B cell (primary cell): ENCODE data around the gene GRB10. TPM values are rescaled to one million over a fixed set of nuclear protein-coding genes. Genes with fewer than 3 reads are reported as not detected.

Experiments used
- ATAC-seq: fragments of 200-7000 bp; cut with Tn5 transposase; one replicate; pipeline ENCODE4 v1.10.0; 2021; ENCODE audit warnings: low read depth, mild to moderate bottlenecking, moderate number of reproducible peaks, moderate library complexity
- CTCF ChIA-PET: fragments of 350-600 bp; sonication (Branson Sonifier 250); formaldehyde crosslinking; loops from one replicate; lab custom pipeline; 2021; ENCODE audit warnings: antibody characterized with exemption, inconsistent platforms; lab: Charles Lee
- POLR2A ChIA-PET: fragments of 350-600 bp; sonication (Branson Sonifier 250); formaldehyde crosslinking; loops from one replicate; lab custom pipeline; 2021; ENCODE audit warnings: antibody characterized with exemption; lab: Charles Lee
- DNase-seq: peaks from one replicate; pipeline ENCODE4 v3.0.0; 2013
- H2AFZ ChIP-seq: 2 replicates; pipeline ENCODE4 v1.6.1; 2012; ENCODE audit warnings: mild to moderate bottlenecking, low read depth, low read length; ENCODE audit not compliant: insufficient read depth, poor library complexity, severe bottlenecking
- H3K27ac ChIP-seq, 2 donors: 1 replicate in 1 of 2; 2 replicates in 1 of 2; pipeline ENCODE4 v1.5.1; 2012 to 2013; ENCODE audit warnings: low read length in 2 of 2, mild to moderate bottlenecking in 2 of 2, moderate library complexity in 1 of 2
- H3K27me3 ChIP-seq, 4 experiments: fragments of 200-600 bp in 1 of 4; sonication (generic) in 1 of 4; replicated peaks in 1 of 4; 1 replicate in 2 of 4; 2 replicates in 2 of 4; pipeline versions ENCODE4 v1.6.1 to v1.7.0; 2013 to 2016; ENCODE audit warnings: low read length in 3 of 4, mild to moderate bottlenecking in 2 of 4, mixed read lengths in 1 of 4, moderate library complexity in 1 of 4; ENCODE audit not compliant: insufficient read depth in 4 of 4, control insufficient read depth in 3 of 4; ENCODE audit errors: control extremely low read depth in 1 of 4
- H3K36me3 ChIP-seq, 2 experiments: replicated peaks in 1 of 2; 1 replicate in 1 of 2; 2 replicates in 1 of 2; pipeline versions ENCODE4 v1.6.1 to v1.7.1; 2013; ENCODE audit warnings: low read length in 1 of 2; ENCODE audit not compliant: insufficient read depth in 2 of 2, control insufficient read depth in 1 of 2; ENCODE audit errors: control extremely low read depth in 1 of 2, extremely low read depth in 1 of 2
- H3K4me1 ChIP-seq, 2 donors: fragments of 200-600 bp in 1 of 2; sonication (generic) in 1 of 2; 1 replicate in 1 of 2; 2 replicates in 1 of 2; pipeline versions ENCODE4 v1.5.1 to v1.6.1; 2013 to 2017; ENCODE audit warnings: low read length in 2 of 2; ENCODE audit not compliant: control insufficient read depth in 2 of 2, insufficient read depth in 2 of 2
- H3K4me2 ChIP-seq: replicated peaks from 2 replicates; pipeline ENCODE3; 2012; ENCODE audit warnings: mild to moderate bottlenecking, low read depth, low read length; ENCODE audit not compliant: poor library complexity, severe bottlenecking
- H3K4me3 ChIP-seq, 5 experiments: fragments of 200-600 bp in 1 of 5; sonication (generic) in 1 of 5; 1 replicate in 3 of 5; 2 replicates in 2 of 5; pipeline versions ENCODE4 v1.5.1 to v1.7.0; 2011 to 2016; ENCODE audit warnings: low read length in 4 of 5, mild to moderate bottlenecking in 4 of 5, low read depth in 2 of 5, control low read depth in 1 of 5, moderate library complexity in 1 of 5; ENCODE audit not compliant: insufficient read depth in 1 of 5; ENCODE audit errors: control extremely low read depth in 1 of 5, extremely low read depth in 1 of 5
- H3K79me2 ChIP-seq: fragments of 200-600 bp; sonication (generic); one replicate; pipeline ENCODE4 v1.6.0; 2016; ENCODE audit warnings: low read length; ENCODE audit not compliant: control insufficient read depth, insufficient read depth
- H3K9ac ChIP-seq: fragments of 200-600 bp; sonication (generic); 2 replicates; pipeline ENCODE4 v1.6.1; 2017; ENCODE audit warnings: mild to moderate bottlenecking, low read length, moderate library complexity
- H3K9me3 ChIP-seq, 3 donors: one replicate each; pipeline versions ENCODE4 v1.6.1 to v1.7.1; 2013; ENCODE audit warnings: low read length in 2 of 3; ENCODE audit not compliant: control insufficient read depth in 2 of 3, insufficient read depth in 1 of 3; ENCODE audit errors: control extremely low read depth in 1 of 3
- H4K20me1 ChIP-seq: 2 replicates; pipeline ENCODE4 v1.6.0; 2012; ENCODE audit warnings: mild to moderate bottlenecking, low read length; ENCODE audit not compliant: insufficient read depth, control insufficient read depth, poor library complexity, severe bottlenecking
- H3K27ac Mint-ChIP-seq: one replicate; pipeline ENCODE4 v1.8.0; 2021; ENCODE audit warnings: mixed read lengths
- H3K27me3 Mint-ChIP-seq: one replicate; pipeline ENCODE4 v1.8.0; 2021; ENCODE audit warnings: mixed read lengths
- H3K4me1 Mint-ChIP-seq: one replicate; pipeline ENCODE4 v1.8.0; 2021; ENCODE audit warnings: mixed read lengths
- H3K4me3 Mint-ChIP-seq: one replicate; pipeline ENCODE4 v1.8.0; 2021; ENCODE audit warnings: mixed read lengths
- H3K9me3 Mint-ChIP-seq: one replicate; pipeline ENCODE4 v1.8.0; 2022; ENCODE audit warnings: mixed read lengths; ENCODE audit not compliant: insufficient read depth
- CTCF ChIP-seq: fragments of 200-600 bp; IDR thresholded peaks from one replicate; pipeline ENCODE4 v1.8.0; 2022; ENCODE audit warnings: antibody characterized with exemption, mild to moderate bottlenecking
- EZH2 ChIP-seq: IDR thresholded peaks from 2 replicates; pipeline ENCODE4 v1.6.1; 2012; ENCODE audit warnings: borderline replicate concordance, low read depth, mild to moderate bottlenecking, moderate library complexity, low read length; ENCODE audit not compliant: insufficient read depth, poor library complexity, severe bottlenecking
- WGBS: methylation state at CpG from one replicate; pipeline ENCODE4 v1.1.5; 2013; ENCODE audit warnings: missing lambda C conversion rate; ENCODE audit not compliant: insufficient coverage; 5-methylcytosine and 5-hydroxymethylcytosine counted together
- intact Hi-C: fragments of 100-400 bp; cut with micrococcal nuclease; formaldehyde crosslinking; loops from one replicate; pipeline ENCODE4 v1.10.0; 2022
- polyA plus RNA-seq: library from polyadenylated mRNA; depleted of rRNA; stranded (reverse); fragments of >200 nt; gene quantifications from 2 replicates; pipeline ENCODE4 v1.2.3, GENCODE V29; 2012
- total RNA-seq, 2 donors: library from RNA; stranded (reverse); fragments of 120-200 nt in 1 of 2; gene quantifications; 1 replicate in 1 of 2; 2 replicates in 1 of 2; pipeline versions ENCODE4 v1.2.3 to v1.2.4, GENCODE V29; 2013 to 2022

The GRB10 gene
- total and polyA plus RNA-seq, 2 donors (not counting 1 experiment from before 2014, with no cell fraction given) = 0.04 TPM; not detected in 1

DNA sequence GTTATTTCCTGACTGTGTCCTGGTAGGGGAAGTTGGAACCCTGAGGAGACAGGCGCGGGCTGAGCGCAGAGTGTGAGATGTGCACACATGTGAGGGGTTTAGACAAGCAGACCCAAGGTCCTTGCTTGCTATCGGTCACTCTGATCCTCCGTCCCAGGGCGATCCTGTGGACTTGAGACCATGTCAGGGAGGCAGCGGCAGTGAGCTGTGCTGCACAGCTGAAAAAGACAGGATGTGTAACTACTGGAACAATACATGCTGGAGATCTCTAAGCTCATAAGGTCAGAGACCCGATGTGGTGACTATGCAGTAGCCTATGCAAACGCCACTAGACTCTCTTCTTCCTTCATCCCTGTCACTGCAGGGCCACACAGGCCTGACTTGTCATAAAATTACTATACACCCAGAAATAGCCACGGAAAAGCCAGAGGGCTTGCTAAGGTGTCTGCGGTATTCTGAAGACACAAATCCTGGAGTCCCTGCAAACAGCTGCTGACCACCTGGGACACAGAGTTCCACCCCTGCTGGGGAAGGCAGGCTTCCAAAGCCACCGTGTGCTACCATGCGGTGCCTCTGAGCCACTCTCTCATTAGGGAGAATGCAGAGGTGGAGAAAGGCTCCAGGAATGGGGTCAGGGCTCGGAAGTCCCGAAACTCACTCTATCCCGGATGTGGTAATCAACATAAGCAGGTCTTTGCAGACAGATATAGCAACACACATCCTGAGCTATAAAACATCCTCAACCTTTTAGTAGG, 126.4 kb downstream of the GRB10 start:
- Mint-ChIP-seq H3K9me3 (no peaks in the 10 kb centered on the region), H3K27me3 (peaks cover 12% of the 10 kb centered on the region), H3K27ac (no peak overlapping the region), H3K4me1 (peaks cover 28% of the 10 kb centered on the region), H3K4me3 (no peak overlapping the region)
- 86% methylated on average over 16 of the region's 16 CpGs for WGBS
- POLR2A ChIA-PET = no interaction called here
- no peak for TF ChIP-seq CTCF
- TF ChIP-seq EZH2 = no peak
- H3K36me3 ChIP-seq = no peaks in the 10 kb centered on the region
- no peaks in the 10 kb centered on the region for H3K79me2 ChIP-seq
- H3K4me3 ChIP-seq = no peak overlapping the region
- H2AFZ ChIP-seq = no peak overlapping the region
- H3K9me3 ChIP-seq = peaks cover 0 to 4% (median 0%) of the 10 kb centered on the region in 3 donors
- DNase-seq (no peak), ATAC-seq (no peak)
- peaks cover 0 to 3% (median 0%) of the 10 kb centered on the region in 4 experiments for H3K27me3 ChIP-seq
- intact Hi-C loops = no loop called here
- no peak overlapping the region for H3K9ac ChIP-seq
- no peak overlapping the region for H3K4me2 ChIP-seq
- peaks cover 17 to 19% of the 10 kb centered on the region in 2 donors for H3K4me1 ChIP-seq
- H3K27ac ChIP-seq = no peak overlapping the region
- CTCF ChIA-PET = no interaction called here
- no peaks in the 10 kb centered on the region for H4K20me1 ChIP-seq

DNA sequence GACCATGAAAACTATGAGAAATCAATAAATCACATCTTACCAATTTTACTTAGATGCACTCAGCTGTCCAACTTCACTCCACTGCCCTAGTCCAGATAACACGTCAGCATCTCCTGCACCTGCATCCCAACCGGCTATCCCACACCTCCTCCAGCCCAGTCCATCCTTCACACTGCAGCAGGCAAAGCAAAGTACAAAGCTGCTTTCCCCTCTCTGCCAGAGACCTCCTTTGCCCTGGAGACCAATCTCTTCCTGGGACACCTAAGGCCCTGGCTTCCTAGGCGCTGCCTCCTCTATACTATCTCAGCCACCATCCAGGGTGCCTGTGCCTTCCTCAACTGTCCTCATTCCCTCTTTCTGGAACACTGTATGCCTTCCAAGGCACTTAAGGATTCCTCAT, 127.2 kb downstream of the GRB10 start:
- ChIA-PET CTCF (interaction anchor here (1.6 kb wide), 1 partner anchor 23 kb away, joined by 4 read pairs; no protein-coding TSS in a partner anchor), POLR2A (no interaction called here)
- H3K4me1 Mint-ChIP-seq = peaks cover 20% of the 10 kb centered on the region
- Histone ChIP-seq H3K27ac (no peak overlapping the region), H3K4me3 (no peak overlapping the region), H3K36me3 (no peaks in the 10 kb centered on the region), H4K20me1 (no peaks in the 10 kb centered on the region), H3K4me2 (no peak overlapping the region), H2AFZ (no peak overlapping the region), H3K9ac (no peak overlapping the region), H3K4me1 (peaks cover 8 to 10% of the 10 kb centered on the region in 2 donors), H3K9me3 (peaks cover 0 to 1% (median 0%) of the 10 kb centered on the region in 3 donors), H3K27me3 (peaks cover 0 to 3% (median 0%) of the 10 kb centered on the region in 4 experiments), H3K79me2 (no peaks in the 10 kb centered on the region)
- peaks cover 12% of the 10 kb centered on the region for H3K27me3 Mint-ChIP-seq
- ATAC-seq (no peak), DNase-seq (no peak)
- WGBS = 98% methylated on average over 3 of the region's 3 CpGs
- H3K27ac Mint-ChIP-seq = no peak overlapping the region
- intact Hi-C loops = no loop called here
- no peak overlapping the region for H3K4me3 Mint-ChIP-seq
- TF ChIP-seq EZH2 = no peak
- no peaks in the 10 kb centered on the region for H3K9me3 Mint-ChIP-seq
